GM12878 (cell line): ENCODE results near the gene TSHZ2.

ENCODE experiments used
- CBFB ChIP-seq: IDR thresholded peaks from 2 replicates; pipeline ENCODE4 v1.6.1; 2016; ENCODE audit warnings: antibody characterized with exemption, low read depth
- ELK1 ChIP-seq: IDR thresholded peaks from 2 replicates; pipeline ENCODE4 v1.6.1; 2012; ENCODE audit warnings: low read depth, low read length, improper control_type of control experiment
- EZH2 ChIP-seq: IDR thresholded peaks from 2 replicates; pipeline ENCODE4 v1.6.1; 2012; ENCODE audit warnings: low read depth, mild to moderate bottlenecking, control low read depth, inconsistent platforms, low read length, borderline replicate concordance; ENCODE audit not compliant: control insufficient read depth
- JUND ChIP-seq: IDR thresholded peaks from 2 replicates; pipeline ENCODE4 v1.6.1; 2012; ENCODE audit warnings: low read depth, mild to moderate bottlenecking, low read length, improper control_type of control experiment, moderate library complexity
- RFX5 ChIP-seq: IDR thresholded peaks from 2 replicates; pipeline ENCODE4 v1.6.1; 2011; ENCODE audit warnings: low read depth, low read length, improper control_type of control experiment
- TF ChIP-seq, protein P1 (sequence below), 3 experiments: IDR thresholded peaks in 2 of 3; conservative IDR thresholded peaks in 1 of 3; 2 replicates each; pipeline ENCODE4 v1.5.1; 2011; ENCODE audit warnings: low read depth in 3 of 3, low read length in 3 of 3, mild to moderate bottlenecking in 3 of 3, control low read depth in 2 of 3, moderate library complexity in 2 of 3, inconsistent platforms in 1 of 3, mixed read lengths in 1 of 3; ENCODE audit not compliant: control insufficient read depth in 2 of 3, insufficient read depth in 1 of 3; ENCODE audit errors: extremely low read depth in 1 of 3

- TF ChIP-seq JUND (no peak), EZH2 (no peak), CBFB (no peak), ELK1 (no peak), RFX5 (no peak)
- TF ChIP-seq, protein P1, sequence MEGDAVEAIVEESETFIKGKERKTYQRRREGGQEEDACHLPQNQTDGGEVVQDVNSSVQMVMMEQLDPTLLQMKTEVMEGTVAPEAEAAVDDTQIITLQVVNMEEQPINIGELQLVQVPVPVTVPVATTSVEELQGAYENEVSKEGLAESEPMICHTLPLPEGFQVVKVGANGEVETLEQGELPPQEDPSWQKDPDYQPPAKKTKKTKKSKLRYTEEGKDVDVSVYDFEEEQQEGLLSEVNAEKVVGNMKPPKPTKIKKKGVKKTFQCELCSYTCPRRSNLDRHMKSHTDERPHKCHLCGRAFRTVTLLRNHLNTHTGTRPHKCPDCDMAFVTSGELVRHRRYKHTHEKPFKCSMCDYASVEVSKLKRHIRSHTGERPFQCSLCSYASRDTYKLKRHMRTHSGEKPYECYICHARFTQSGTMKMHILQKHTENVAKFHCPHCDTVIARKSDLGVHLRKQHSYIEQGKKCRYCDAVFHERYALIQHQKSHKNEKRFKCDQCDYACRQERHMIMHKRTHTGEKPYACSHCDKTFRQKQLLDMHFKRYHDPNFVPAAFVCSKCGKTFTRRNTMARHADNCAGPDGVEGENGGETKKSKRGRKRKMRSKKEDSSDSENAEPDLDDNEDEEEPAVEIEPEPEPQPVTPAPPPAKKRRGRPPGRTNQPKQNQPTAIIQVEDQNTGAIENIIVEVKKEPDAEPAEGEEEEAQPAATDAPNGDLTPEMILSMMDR (IDR thresholded peaks at IDR 0.05 in 2 of 3, conservative IDR thresholded peaks at IDR 0.05 in 1 of 3; ENCODE audit: control insufficient read depth in 2 of 3, extremely low read depth in 1 of 3, insufficient read depth in 1 of 3, low read depth in 3 of 3, low read length in 3 of 3): no peak
Measured at GRCh38 chr20:52953020-52953419, 19.1 kb upstream of the TSHZ2 start.
